Esophagus muscularis mucosa (tissue), 4 donors: Measurements from ENCODE around the gene ZC3H12C. TPM values are rescaled to one million over a fixed set of nuclear protein-coding genes. Genes with fewer than 3 reads are reported as not detected.

Source experiments
- DNase-seq: peaks from one replicate; pipeline ENCODE4 v3.0.0-alpha.2; 2017; ENCODE audit errors: extremely low spot score
- H3K27ac ChIP-seq, 4 donors: fragments of 200-600 bp; sonication (generic); replicated peaks in 1 of 4; 1 replicate in 3 of 4; 2 replicates in 1 of 4; pipeline ENCODE4 v1.5.1; 2016 to 2019; ENCODE audit warnings: mild to moderate bottlenecking in 1 of 4
- H3K27me3 ChIP-seq, 4 donors: fragments of 200-600 bp; sonication (generic); one replicate each; pipeline versions ENCODE4 v1.5.1 to v1.6.0; 2016 to 2019
- H3K36me3 ChIP-seq, 4 donors: fragments of 200-600 bp; sonication (generic); one replicate each; pipeline ENCODE4 v1.5.1; 2016 to 2019
- H3K4me1 ChIP-seq, 4 donors: fragments of 200-600 bp; sonication (generic); one replicate each; pipeline ENCODE4 v1.5.1; 2016 to 2019
- H3K4me3 ChIP-seq, 4 donors: fragments of 200-600 bp; sonication (generic); 1 replicate in 2 of 4; 2 replicates in 2 of 4; pipeline ENCODE4 v1.5.1; 2016 to 2019; ENCODE audit warnings: mild to moderate bottlenecking in 4 of 4, moderate library complexity in 1 of 4
- H3K9me3 ChIP-seq, 4 donors: fragments of 200-600 bp; sonication (generic); 1 replicate in 3 of 4; 2 replicates in 1 of 4; pipeline ENCODE4 v1.5.1; 2016 to 2019
- EP300 ChIP-seq: sonication (generic); formaldehyde crosslinking; IDR thresholded peaks from one replicate; pipeline ENCODE4 v1.6.1; 2017; ENCODE audit warnings: antibody characterized with exemption
- POLR2A ChIP-seq: fragments of 450-650 bp; IDR thresholded peaks from one replicate; pipeline ENCODE4 v1.6.1; 2017; ENCODE audit warnings: antibody characterized with exemption, moderate library complexity, mild to moderate bottlenecking, low read depth
- POLR2AphosphoS5 ChIP-seq, 2 donors: sonication (generic); formaldehyde crosslinking; IDR thresholded peaks; one replicate each; pipeline ENCODE4 v1.6.1; 2017; ENCODE audit warnings: antibody characterized with exemption in 2 of 2
- WGBS: methylation state at CpG from one replicate; pipeline ENCODE4 v1.1.5; 2018; 5-methylcytosine and 5-hydroxymethylcytosine counted together
- intact Hi-C: fragments of 100-400 bp; cut with DNase I; formaldehyde crosslinking; loops from one replicate; pipeline ENCODE4 v1.15.1; 2023
- total RNA-seq, 4 donors: library from RNA; depleted of rRNA; stranded (reverse); fragments of >200 nt; gene quantifications; one replicate each; pipeline versions ENCODE4 v1.1.0 to v1.2.1, GENCODE V29; 2016
- TF ChIP-seq, protein P1 (sequence below), 3 experiments: fragments of 200-600 bp in 2 of 3; fragments of 450-650 bp in 1 of 3; sonication (generic) in 2 of 3; IDR thresholded peaks; one replicate each; pipeline ENCODE4 v1.5.1; 2017 to 2019; ENCODE audit warnings: antibody characterized with exemption in 3 of 3, mild to moderate bottlenecking in 2 of 3, moderate library complexity in 1 of 3

Gene ZC3H12C
- total RNA-seq, 4 donors from 2014 or later, result 21.9 to 33.6 (median 24.4) TPM

GRCh38 chr11:110076371-110076965 is 16.7 kb upstream of the ZC3H12C start:
- Histone ChIP-seq H3K27ac (no peak overlapping the region), H3K4me3 (no peak overlapping the region), H3K36me3 (no peaks in the 10 kb centered on the region), H3K27me3 (no peaks in the 10 kb centered on the region), H3K4me1 (peaks cover 0 to 8% (median 4%) of the 10 kb centered on the region in 4 donors), H3K9me3 (peaks cover 0 to 6% (median 5%) of the 10 kb centered on the region in 4 donors)
- 62% methylated on average over 7 of the region's 7 CpGs for WGBS
- TF ChIP-seq POLR2AphosphoS5 (IDR thresholded peaks at IDR 0.05) (no peak), POLR2A (no peak), EP300 (no peak)
- TF ChIP-seq, protein P1, sequence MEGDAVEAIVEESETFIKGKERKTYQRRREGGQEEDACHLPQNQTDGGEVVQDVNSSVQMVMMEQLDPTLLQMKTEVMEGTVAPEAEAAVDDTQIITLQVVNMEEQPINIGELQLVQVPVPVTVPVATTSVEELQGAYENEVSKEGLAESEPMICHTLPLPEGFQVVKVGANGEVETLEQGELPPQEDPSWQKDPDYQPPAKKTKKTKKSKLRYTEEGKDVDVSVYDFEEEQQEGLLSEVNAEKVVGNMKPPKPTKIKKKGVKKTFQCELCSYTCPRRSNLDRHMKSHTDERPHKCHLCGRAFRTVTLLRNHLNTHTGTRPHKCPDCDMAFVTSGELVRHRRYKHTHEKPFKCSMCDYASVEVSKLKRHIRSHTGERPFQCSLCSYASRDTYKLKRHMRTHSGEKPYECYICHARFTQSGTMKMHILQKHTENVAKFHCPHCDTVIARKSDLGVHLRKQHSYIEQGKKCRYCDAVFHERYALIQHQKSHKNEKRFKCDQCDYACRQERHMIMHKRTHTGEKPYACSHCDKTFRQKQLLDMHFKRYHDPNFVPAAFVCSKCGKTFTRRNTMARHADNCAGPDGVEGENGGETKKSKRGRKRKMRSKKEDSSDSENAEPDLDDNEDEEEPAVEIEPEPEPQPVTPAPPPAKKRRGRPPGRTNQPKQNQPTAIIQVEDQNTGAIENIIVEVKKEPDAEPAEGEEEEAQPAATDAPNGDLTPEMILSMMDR (IDR thresholded peaks at IDR 0.05), result no peak
- DNase-seq, result no peak
- intact Hi-C loops, result no loop called here

- H3K27me3 ChIP-seq, result no peaks in the 10 kb centered on the region
- H3K4me1 ChIP-seq, result peaks cover 0 to 8% (median 4%) of the 10 kb centered on the region in 4 donors
- H3K36me3 ChIP-seq, result no peaks in the 10 kb centered on the region
- peaks cover 0 to 6% (median 5%) of the 10 kb centered on the region in 4 donors for H3K9me3 ChIP-seq
- no peak overlapping the region for H3K27ac ChIP-seq
- WGBS, result 88% methylated on average over 1 of the region's 1 CpG
- TF ChIP-seq POLR2AphosphoS5 (IDR thresholded peaks at IDR 0.05), result no peak
- TF ChIP-seq EP300, result no peak
- TF ChIP-seq, protein P1 (IDR thresholded peaks at IDR 0.05), result no peak
- TF ChIP-seq POLR2A, result no peak
- intact Hi-C loops, result no loop called here
- DNase-seq, result no peak
- no peak overlapping the region for H3K4me3 ChIP-seq
Observed at GRCh38 chr11:110077346-110077745, 15.8 kb upstream of the ZC3H12C start.

DNA sequence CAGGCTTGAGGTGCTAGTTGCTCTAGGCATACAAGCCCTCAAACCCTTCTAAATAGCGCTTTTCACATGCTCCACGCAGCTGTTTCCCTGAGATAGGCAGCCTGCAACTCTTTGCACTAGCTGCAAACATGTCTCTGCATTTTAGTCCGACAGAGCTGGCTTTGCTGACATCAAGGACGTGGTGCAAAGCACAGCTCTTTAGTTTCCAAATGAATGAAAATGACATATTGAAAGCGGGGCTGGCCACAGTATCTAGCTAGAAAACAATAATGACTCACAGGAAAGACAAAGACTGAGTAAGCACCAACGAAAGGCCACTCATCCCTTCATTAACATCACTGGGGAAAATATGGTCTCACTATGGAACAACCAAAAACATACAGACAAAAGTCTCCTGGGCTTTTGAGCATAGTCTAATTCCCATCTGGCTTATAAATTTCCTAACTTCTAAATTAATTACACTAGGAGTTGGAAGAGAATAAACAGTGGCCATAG is 15.3 kb upstream of the ZC3H12C start:
- H3K27ac ChIP-seq, result no peak overlapping the region
- H3K9me3 ChIP-seq, result peaks cover 0 to 6% (median 5%) of the 10 kb centered on the region in 4 donors
- DNase-seq, result no peak
- intact Hi-C loops, result no loop called here
- H3K4me1 ChIP-seq, result peaks cover 0 to 8% (median 4%) of the 10 kb centered on the region in 4 donors
- no peak for TF ChIP-seq POLR2A
- TF ChIP-seq POLR2AphosphoS5 (IDR thresholded peaks at IDR 0.05), result no peak
- TF ChIP-seq, protein P1 (IDR thresholded peaks at IDR 0.05), result no peak
- no peak for TF ChIP-seq EP300
- no peaks in the 10 kb centered on the region for H3K36me3 ChIP-seq
- H3K27me3 ChIP-seq, result no peaks in the 10 kb centered on the region
- H3K4me3 ChIP-seq, result no peak overlapping the region
- WGBS, result 74% methylated on average over 6 of the region's 6 CpGs

- peaks cover 0 to 8% (median 4%) of the 10 kb centered on the region in 4 donors for H3K4me1 ChIP-seq
- no peak for TF ChIP-seq EP300
- H3K27ac ChIP-seq, result no peak overlapping the region
- no peaks in the 10 kb centered on the region for H3K27me3 ChIP-seq
- intact Hi-C loops, result no loop called here
- H3K9me3 ChIP-seq, result peaks cover 0 to 6% (median 5%) of the 10 kb centered on the region in 4 donors
- 100% methylated on average over 1 of the region's 1 CpG for WGBS
- no peak for DNase-seq
- no peaks in the 10 kb centered on the region for H3K36me3 ChIP-seq
- no peak overlapping the region for H3K4me3 ChIP-seq
Observed at GRCh38 chr11:110078923-110079544, 14.2 kb upstream of the ZC3H12C start.

DNA sequence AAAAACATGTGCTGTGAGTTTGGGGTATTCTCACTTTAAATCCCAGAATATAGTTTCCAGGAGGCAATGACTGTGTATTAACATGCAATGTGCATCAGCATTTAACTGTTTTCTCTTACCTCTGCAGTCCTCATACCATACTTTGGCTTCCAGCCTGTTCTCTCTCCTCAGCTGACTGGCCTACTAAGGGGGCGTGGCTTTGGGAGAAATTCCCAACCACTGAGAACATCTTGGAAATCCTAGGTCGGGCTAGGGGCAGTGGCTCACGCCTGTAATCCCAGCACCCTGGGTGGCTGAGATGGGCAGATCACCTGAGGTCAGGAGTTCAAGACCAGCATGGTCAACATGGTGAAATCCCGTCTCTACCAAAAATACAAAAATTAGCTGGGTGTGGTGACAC is 13.5 kb upstream of the ZC3H12C start:
- Histone ChIP-seq H3K4me3 (no peak overlapping the region), H3K4me1 (peaks cover 0 to 8% (median 4%) of the 10 kb centered on the region in 4 donors), H3K27ac (no peak overlapping the region), H3K9me3 (peaks cover 0 to 6% (median 5%) of the 10 kb centered on the region in 4 donors), H3K36me3 (no peaks in the 10 kb centered on the region), H3K27me3 (no peaks in the 10 kb centered on the region)
- TF ChIP-seq, protein P1 (IDR thresholded peaks at IDR 0.05), result no peak
- no peak for TF ChIP-seq POLR2AphosphoS5 (IDR thresholded peaks at IDR 0.05)
- no peak for TF ChIP-seq POLR2A
- TF ChIP-seq EP300, result no peak
- intact Hi-C loops, result no loop called here
- 100% methylated on average over 4 of the region's 4 CpGs for WGBS
- DNase-seq, result no peak
